WTC11 (cell line): ENCODE measurements around the gene LIPH. TPM values are rescaled to one million over a fixed set of nuclear protein-coding genes. Genes with fewer than 3 reads are reported as not detected.

Experiments
- ATAC-seq: fragments of 200-7000 bp; cut with Tn5 transposase; 2 replicates; pipeline ENCODE4 v1.10.0; 2021; ENCODE audit warnings: mild to moderate bottlenecking, moderate library complexity
- CTCF ChIA-PET: fragments of 300-600 bp; sonication (Branson Sonifier 250); formaldehyde crosslinking; loops from one replicate; lab custom pipeline; 2021; ENCODE audit warnings: antibody characterized with exemption; lab: Charles Lee
- POLR2A ChIA-PET: fragments of 350-600 bp; sonication (Branson Sonifier 250); formaldehyde crosslinking; loops from one replicate; lab custom pipeline; 2021; ENCODE audit warnings: antibody characterized with exemption; lab: Charles Lee
- DNase-seq: peaks from one replicate; pipeline ENCODE4 v3.0.0; 2021; ENCODE audit warnings: low spot score
- H3K27ac Mint-ChIP-seq: 2 replicates; pipeline ENCODE4 v1.8.0; 2021; ENCODE audit warnings: mixed read lengths
- H3K27me3 Mint-ChIP-seq: 2 replicates; pipeline ENCODE4 v1.8.0; 2021; ENCODE audit warnings: low read depth, mild to moderate bottlenecking, moderate library complexity, mixed read lengths
- H3K36me3 Mint-ChIP-seq: 2 replicates; pipeline ENCODE4 v1.8.0; 2021; ENCODE audit warnings: mixed read lengths
- H3K4me1 Mint-ChIP-seq: 2 replicates; pipeline ENCODE4 v1.8.0; 2022; ENCODE audit warnings: mixed read lengths
- H3K4me3 Mint-ChIP-seq: 2 replicates; pipeline ENCODE4 v1.8.0; 2021; ENCODE audit warnings: mild to moderate bottlenecking, moderate library complexity, mixed read lengths
- H3K9me3 Mint-ChIP-seq: 2 replicates; pipeline ENCODE4 v1.8.0; 2021; ENCODE audit warnings: mixed read lengths
- CREM ChIP-seq: sonication (generic); formaldehyde crosslinking; IDR thresholded peaks from 2 replicates; pipeline ENCODE4 v1.8.1; 2022; ENCODE audit warnings: mild to moderate bottlenecking, missing genetic modification reagents, moderate library complexity
- ELF4 ChIP-seq: sonication (generic); formaldehyde crosslinking; IDR thresholded peaks from 2 replicates; pipeline ENCODE4 v1.8.1; 2022; ENCODE audit warnings: low read depth, mild to moderate bottlenecking, moderate library complexity, missing genetic modification reagents
- ESRRA ChIP-seq: sonication (generic); formaldehyde crosslinking; IDR thresholded peaks from 2 replicates; pipeline ENCODE4 v1.8.1; 2022; ENCODE audit warnings: mild to moderate bottlenecking, missing genetic modification reagents, borderline replicate concordance
- ETV6 ChIP-seq: sonication (generic); formaldehyde crosslinking; IDR thresholded peaks from 2 replicates; pipeline ENCODE4 v1.8.1; 2022; ENCODE audit warnings: mild to moderate bottlenecking, missing genetic modification reagents
- FOXP1 ChIP-seq: sonication (generic); formaldehyde crosslinking; IDR thresholded peaks from 2 replicates; pipeline ENCODE4 v1.8.0; 2022; ENCODE audit warnings: missing genetic modification reagents, mild to moderate bottlenecking, moderate library complexity, borderline replicate concordance
- GABPB1 ChIP-seq: sonication (generic); formaldehyde crosslinking; IDR thresholded peaks from 2 replicates; pipeline ENCODE4 v1.8.1; 2023; ENCODE audit warnings: mild to moderate bottlenecking, missing genetic modification reagents
- HMGA2 ChIP-seq: fragments of 250-450 bp; sonication (Bioruptor Pico); IDR thresholded peaks from 2 replicates; pipeline ENCODE4 v1.4.0; 2021; ENCODE audit warnings: mild to moderate bottlenecking, moderate library complexity
- JUN ChIP-seq: sonication (generic); formaldehyde crosslinking; IDR thresholded peaks from 2 replicates; pipeline ENCODE4 v1.8.0; 2023; ENCODE audit warnings: mild to moderate bottlenecking, missing genetic modification reagents
- MXD4 ChIP-seq: fragments of 250-450 bp; sonication (Bioruptor Pico); IDR thresholded peaks from 2 replicates; pipeline ENCODE4 v1.8.0; 2021; ENCODE audit warnings: mild to moderate bottlenecking, moderate library complexity, borderline replicate concordance
- NFATC4 ChIP-seq: fragments of 250-450 bp; sonication (Bioruptor Pico); IDR thresholded peaks from 2 replicates; pipeline ENCODE4 v1.9.0; 2021; ENCODE audit warnings: mild to moderate bottlenecking
- NFE2L1 ChIP-seq: sonication (generic); formaldehyde crosslinking; IDR thresholded peaks from 2 replicates; pipeline ENCODE4 v1.8.1; 2023; ENCODE audit warnings: missing genetic modification reagents
- NFYB ChIP-seq: sonication (generic); formaldehyde crosslinking; conservative IDR thresholded peaks from 2 replicates; pipeline ENCODE4 v1.8.0; 2022; ENCODE audit warnings: low read depth, missing genetic modification reagents
- SMAD3 ChIP-seq: sonication (generic); formaldehyde crosslinking; IDR thresholded peaks from 2 replicates; pipeline ENCODE4 v1.8.0; 2022; ENCODE audit warnings: missing genetic modification reagents, mild to moderate bottlenecking, borderline replicate concordance
- TEAD1 ChIP-seq: sonication (generic); formaldehyde crosslinking; IDR thresholded peaks from 2 replicates; pipeline ENCODE4 v1.8.0; 2022; ENCODE audit warnings: mild to moderate bottlenecking, missing genetic modification reagents
- ZNF232 ChIP-seq: sonication (generic); formaldehyde crosslinking; IDR thresholded peaks from 2 replicates; pipeline ENCODE4 v1.8.0; 2022; ENCODE audit warnings: mild to moderate bottlenecking, missing genetic modification reagents
- ZNF416 ChIP-seq: fragments of 250-450 bp; sonication (Bioruptor Pico); IDR thresholded peaks from 2 replicates; pipeline ENCODE4 v1.9.0; 2021; ENCODE audit warnings: mild to moderate bottlenecking, inconsistent platforms
- total RNA-seq: library from RNA; stranded (reverse); gene quantifications from 3 replicates; pipeline ENCODE4 v1.2.3, GENCODE V29; 2021
- TF ChIP-seq, protein P1 (sequence below): sonication (generic); formaldehyde crosslinking; IDR thresholded peaks from 2 replicates; pipeline ENCODE4 v1.8.1; 2023; ENCODE audit warnings: mild to moderate bottlenecking, missing genetic modification reagents
- TF ChIP-seq, protein P2 (sequence below): sonication (generic); formaldehyde crosslinking; IDR thresholded peaks from 2 replicates; pipeline ENCODE4 v1.8.1; 2022; ENCODE audit warnings: mild to moderate bottlenecking, missing genetic modification reagents, moderate library complexity, borderline replicate concordance
- TF ChIP-seq, protein P3 (sequence below): sonication (generic); formaldehyde crosslinking; IDR thresholded peaks from 2 replicates; pipeline ENCODE4 v1.8.1; 2022; ENCODE audit warnings: missing genetic modification reagents, borderline replicate concordance
- TF ChIP-seq, protein P4 (sequence below): fragments of 250-450 bp; sonication (Bioruptor Pico); IDR thresholded peaks from 2 replicates; pipeline ENCODE4 v1.8.0; 2021; ENCODE audit warnings: mild to moderate bottlenecking
- TF ChIP-seq, protein P5 (sequence below): sonication (generic); formaldehyde crosslinking; IDR thresholded peaks from 2 replicates; pipeline ENCODE4 v1.8.1; 2023; ENCODE audit warnings: mild to moderate bottlenecking, missing genetic modification reagents, moderate library complexity
- TF ChIP-seq, protein P6 (sequence below): sonication (generic); formaldehyde crosslinking; IDR thresholded peaks from 2 replicates; pipeline ENCODE4 v1.8.0; 2022; ENCODE audit warnings: mild to moderate bottlenecking, missing genetic modification reagents

LIPH gene
- total RNA-seq, 1 experiment from 2014 or later = 0.07 TPM

DNA sequence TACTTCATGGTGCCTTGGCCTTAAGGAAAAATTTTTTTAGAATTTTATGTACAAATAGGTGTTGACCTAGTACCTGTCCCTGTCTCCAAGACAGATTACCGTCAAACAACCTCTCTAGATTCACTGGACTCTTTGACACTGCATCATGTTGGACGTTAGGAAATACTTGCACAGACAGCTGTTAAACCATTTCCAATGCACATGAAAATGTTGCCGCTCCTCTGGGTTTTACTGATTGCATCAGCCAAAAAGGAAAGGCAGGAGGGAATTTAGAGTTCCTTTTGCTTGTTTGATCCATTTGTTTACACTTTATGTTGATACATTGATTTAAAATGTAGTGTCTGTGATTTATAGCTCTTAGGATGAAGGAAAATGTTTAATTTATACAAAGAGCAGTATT is 68.1 kb downstream of the LIPH start:
- no peak for ATAC-seq
- CTCF ChIA-PET = no interaction called here
- H3K27me3 Mint-ChIP-seq = no peaks in the 10 kb centered on the region

DNA sequence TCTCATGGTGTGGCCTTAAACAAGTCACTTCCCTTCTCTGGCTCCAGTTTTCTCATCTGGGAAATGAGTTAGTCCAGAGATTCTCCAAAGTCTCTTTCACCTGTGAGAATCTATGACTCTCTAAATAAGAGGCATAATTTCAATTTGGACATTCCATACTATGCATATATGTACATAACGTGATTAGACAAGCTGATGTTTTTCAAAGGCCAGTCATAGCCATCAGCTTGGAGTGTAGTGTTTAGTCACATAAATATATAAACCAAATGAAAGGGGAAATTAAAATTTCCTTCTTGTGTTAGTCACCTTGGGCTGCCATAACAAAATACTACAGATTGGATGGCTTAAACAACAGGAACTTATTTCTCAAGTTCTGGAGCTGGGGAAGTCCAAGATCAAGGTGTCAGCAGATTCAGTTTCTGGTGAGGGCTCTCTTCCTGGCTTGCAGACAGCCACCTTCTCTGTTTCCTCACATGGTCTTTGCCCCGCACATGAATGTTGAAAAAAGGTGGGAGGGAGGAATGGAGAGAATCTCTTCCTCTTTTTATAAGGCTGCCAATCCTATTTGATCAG is 72.9 kb downstream of the LIPH start:
- H3K27ac Mint-ChIP-seq = no peak overlapping the region
- H3K36me3 Mint-ChIP-seq = no peaks in the 10 kb centered on the region
- H3K27me3 Mint-ChIP-seq = no peaks in the 10 kb centered on the region; the same call in 1 of the 2 replicates
- H3K4me1 Mint-ChIP-seq = no peaks in the 10 kb centered on the region
- H3K4me3 Mint-ChIP-seq = no peak overlapping the region
- no peak for ATAC-seq
- TF ChIP-seq, protein P1, sequence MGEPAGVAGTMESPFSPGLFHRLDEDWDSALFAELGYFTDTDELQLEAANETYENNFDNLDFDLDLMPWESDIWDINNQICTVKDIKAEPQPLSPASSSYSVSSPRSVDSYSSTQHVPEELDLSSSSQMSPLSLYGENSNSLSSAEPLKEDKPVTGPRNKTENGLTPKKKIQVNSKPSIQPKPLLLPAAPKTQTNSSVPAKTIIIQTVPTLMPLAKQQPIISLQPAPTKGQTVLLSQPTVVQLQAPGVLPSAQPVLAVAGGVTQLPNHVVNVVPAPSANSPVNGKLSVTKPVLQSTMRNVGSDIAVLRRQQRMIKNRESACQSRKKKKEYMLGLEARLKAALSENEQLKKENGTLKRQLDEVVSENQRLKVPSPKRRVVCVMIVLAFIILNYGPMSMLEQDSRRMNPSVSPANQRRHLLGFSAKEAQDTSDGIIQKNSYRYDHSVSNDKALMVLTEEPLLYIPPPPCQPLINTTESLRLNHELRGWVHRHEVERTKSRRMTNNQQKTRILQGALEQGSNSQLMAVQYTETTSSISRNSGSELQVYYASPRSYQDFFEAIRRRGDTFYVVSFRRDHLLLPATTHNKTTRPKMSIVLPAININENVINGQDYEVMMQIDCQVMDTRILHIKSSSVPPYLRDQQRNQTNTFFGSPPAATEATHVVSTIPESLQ (CRISPR knock-in tag) = no peak
- TF ChIP-seq, protein P2, sequence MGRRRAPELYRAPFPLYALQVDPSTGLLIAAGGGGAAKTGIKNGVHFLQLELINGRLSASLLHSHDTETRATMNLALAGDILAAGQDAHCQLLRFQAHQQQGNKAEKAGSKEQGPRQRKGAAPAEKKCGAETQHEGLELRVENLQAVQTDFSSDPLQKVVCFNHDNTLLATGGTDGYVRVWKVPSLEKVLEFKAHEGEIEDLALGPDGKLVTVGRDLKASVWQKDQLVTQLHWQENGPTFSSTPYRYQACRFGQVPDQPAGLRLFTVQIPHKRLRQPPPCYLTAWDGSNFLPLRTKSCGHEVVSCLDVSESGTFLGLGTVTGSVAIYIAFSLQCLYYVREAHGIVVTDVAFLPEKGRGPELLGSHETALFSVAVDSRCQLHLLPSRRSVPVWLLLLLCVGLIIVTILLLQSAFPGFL (CRISPR knock-in tag) = no peak
- TF ChIP-seq ETV6 (CRISPR knock-in tag) = no peak
- TF ChIP-seq, protein P3, sequence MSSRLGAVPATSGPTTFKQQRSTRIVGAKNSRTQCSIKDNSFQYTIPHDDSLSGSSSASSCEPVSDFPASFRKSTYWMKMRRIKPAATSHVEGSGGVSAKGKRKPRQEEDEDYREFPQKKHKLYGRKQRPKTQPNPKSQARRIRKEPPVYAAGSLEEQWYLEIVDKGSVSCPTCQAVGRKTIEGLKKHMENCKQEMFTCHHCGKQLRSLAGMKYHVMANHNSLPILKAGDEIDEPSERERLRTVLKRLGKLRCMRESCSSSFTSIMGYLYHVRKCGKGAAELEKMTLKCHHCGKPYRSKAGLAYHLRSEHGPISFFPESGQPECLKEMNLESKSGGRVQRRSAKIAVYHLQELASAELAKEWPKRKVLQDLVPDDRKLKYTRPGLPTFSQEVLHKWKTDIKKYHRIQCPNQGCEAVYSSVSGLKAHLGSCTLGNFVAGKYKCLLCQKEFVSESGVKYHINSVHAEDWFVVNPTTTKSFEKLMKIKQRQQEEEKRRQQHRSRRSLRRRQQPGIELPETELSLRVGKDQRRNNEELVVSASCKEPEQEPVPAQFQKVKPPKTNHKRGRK (CRISPR knock-in tag) = no peak
- no peak for TF ChIP-seq CREM (CRISPR knock-in tag)
- no peak for TF ChIP-seq ESRRA (CRISPR knock-in tag)
- TF ChIP-seq JUN (CRISPR knock-in tag) = no peak
- TF ChIP-seq GABPB1 (CRISPR knock-in tag) = no peak
- TF ChIP-seq, protein P4, sequence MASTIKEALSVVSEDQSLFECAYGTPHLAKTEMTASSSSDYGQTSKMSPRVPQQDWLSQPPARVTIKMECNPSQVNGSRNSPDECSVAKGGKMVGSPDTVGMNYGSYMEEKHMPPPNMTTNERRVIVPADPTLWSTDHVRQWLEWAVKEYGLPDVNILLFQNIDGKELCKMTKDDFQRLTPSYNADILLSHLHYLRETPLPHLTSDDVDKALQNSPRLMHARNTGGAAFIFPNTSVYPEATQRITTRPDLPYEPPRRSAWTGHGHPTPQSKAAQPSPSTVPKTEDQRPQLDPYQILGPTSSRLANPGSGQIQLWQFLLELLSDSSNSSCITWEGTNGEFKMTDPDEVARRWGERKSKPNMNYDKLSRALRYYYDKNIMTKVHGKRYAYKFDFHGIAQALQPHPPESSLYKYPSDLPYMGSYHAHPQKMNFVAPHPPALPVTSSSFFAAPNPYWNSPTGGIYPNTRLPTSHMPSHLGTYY (CRISPR knock-in tag) = no peak
- TF ChIP-seq FOXP1 = no peak
- TF ChIP-seq TEAD1 = no peak
- TF ChIP-seq, protein P5, sequence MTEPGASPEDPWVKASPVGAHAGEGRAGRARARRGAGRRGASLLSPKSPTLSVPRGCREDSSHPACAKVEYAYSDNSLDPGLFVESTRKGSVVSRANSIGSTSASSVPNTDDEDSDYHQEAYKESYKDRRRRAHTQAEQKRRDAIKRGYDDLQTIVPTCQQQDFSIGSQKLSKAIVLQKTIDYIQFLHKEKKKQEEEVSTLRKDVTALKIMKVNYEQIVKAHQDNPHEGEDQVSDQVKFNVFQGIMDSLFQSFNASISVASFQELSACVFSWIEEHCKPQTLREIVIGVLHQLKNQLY (CRISPR knock-in tag) = no peak
- no peak for TF ChIP-seq SMAD3 (CRISPR knock-in tag)
- TF ChIP-seq ZNF232 (CRISPR knock-in tag) = no peak
- TF ChIP-seq MXD4 = no peak
- no peak for TF ChIP-seq ELF4 (CRISPR knock-in tag)
- TF ChIP-seq ZNF416 = no peak
- TF ChIP-seq HMGA2 (CRISPR knock-in tag) = no peak
- no peak for TF ChIP-seq NFYB (CRISPR knock-in tag)
- TF ChIP-seq NFATC4 (CRISPR knock-in tag) = no peak
- TF ChIP-seq, all 79 proteins: peak for 0
- ChIA-PET CTCF (interaction anchor here (1.1 to 1.8 kb wide), 2 partner anchors 19 to 96 kb away, joined by 3 to 5 read pairs; no protein-coding TSS in a partner anchor), POLR2A (no interaction called here)
- no peaks in the 10 kb centered on the region for H3K9me3 Mint-ChIP-seq
- no peak for DNase-seq

More for the DNA sequence above, 68.1 kb downstream of the LIPH start:
- DNase-seq = no peak
- TF ChIP-seq FOXP1 (no peak), GABPB1 (CRISPR knock-in tag) (0 out of 2 replicates have a peak, but pooled peaks have one; percentile 20), NFE2L1 (CRISPR knock-in tag) (no peak)
- TF ChIP-seq, protein P6, sequence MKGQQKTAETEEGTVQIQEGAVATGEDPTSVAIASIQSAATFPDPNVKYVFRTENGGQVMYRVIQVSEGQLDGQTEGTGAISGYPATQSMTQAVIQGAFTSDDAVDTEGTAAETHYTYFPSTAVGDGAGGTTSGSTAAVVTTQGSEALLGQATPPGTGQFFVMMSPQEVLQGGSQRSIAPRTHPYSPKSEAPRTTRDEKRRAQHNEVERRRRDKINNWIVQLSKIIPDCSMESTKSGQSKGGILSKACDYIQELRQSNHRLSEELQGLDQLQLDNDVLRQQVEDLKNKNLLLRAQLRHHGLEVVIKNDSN (CRISPR knock-in tag) = no peak
- Mint-ChIP-seq H3K9me3 (no peaks in the 10 kb centered on the region), H3K4me1 (no peaks in the 10 kb centered on the region), H3K36me3 (no peaks in the 10 kb centered on the region), H3K27ac (no peak overlapping the region), H3K4me3 (no peak overlapping the region)
- POLR2A ChIA-PET = no interaction called here
